Kidney epithelial cell (primary cell): Measurements from ENCODE around the gene STIM1. TPM values are rescaled to one million over a fixed set of nuclear protein-coding genes. Genes with fewer than 3 reads are reported as not detected.
A peak's percentile ranks its signal among the peaks of the same experiment; 100 is the strongest.

Experiments used
- DNase-seq: peaks from one replicate; pipeline ENCODE4 v3.0.0-alpha.2; 2010; ENCODE audit warnings: low read depth
- H3K27me3 ChIP-seq: 2 replicates; pipeline ENCODE4 v1.6.0; 2011; ENCODE audit warnings: low read length; ENCODE audit not compliant: control insufficient read depth, insufficient read depth
- H3K36me3 ChIP-seq: 2 replicates; pipeline ENCODE4 v1.5.1; 2011; ENCODE audit warnings: low read length; ENCODE audit not compliant: control insufficient read depth, insufficient read depth
- H3K4me3 ChIP-seq: 2 replicates; pipeline ENCODE4 v1.5.1; 2011; ENCODE audit warnings: low read depth, mild to moderate bottlenecking, control low read depth, low read length
- total RNA-seq: library from RNA; depleted of rRNA; stranded (reverse); fragments of >200 nt; gene quantifications from 2 replicates; pipeline ENCODE4 v1.2.3, GENCODE V29; 2015
- TF ChIP-seq, protein P1 (sequence below): IDR thresholded peaks from 2 replicates; pipeline ENCODE4 v1.5.1; 2011; ENCODE audit warnings: mild to moderate bottlenecking, moderate library complexity, low read length, control low read depth, inconsistent platforms; ENCODE audit not compliant: insufficient read depth, poor library complexity, severe bottlenecking

STIM1 gene
- total RNA-seq, 1 donor from 2014 or later: 25.4 TPM

DNA sequence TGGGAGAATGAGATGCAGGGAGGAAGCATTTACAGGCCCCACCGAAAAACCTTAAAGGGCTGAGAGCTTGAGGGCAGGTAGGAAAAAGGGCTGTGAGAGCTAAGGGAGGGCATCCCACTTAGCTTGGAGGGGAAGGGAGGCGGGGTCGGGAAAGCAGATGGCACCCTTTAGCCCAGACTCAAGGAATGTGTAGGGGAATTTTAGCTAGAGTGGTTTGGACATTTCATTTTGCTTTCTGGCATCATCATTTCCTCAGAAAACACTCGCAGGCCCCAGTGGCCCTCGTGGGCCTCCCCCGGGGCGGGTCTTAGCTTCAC is 846 bp upstream of the STIM1 start:
- H3K4me3 ChIP-seq: no peak overlapping the region
- no peaks in the 10 kb centered on the region for H3K27me3 ChIP-seq
- no peak for DNase-seq
- TF ChIP-seq, protein P1, sequence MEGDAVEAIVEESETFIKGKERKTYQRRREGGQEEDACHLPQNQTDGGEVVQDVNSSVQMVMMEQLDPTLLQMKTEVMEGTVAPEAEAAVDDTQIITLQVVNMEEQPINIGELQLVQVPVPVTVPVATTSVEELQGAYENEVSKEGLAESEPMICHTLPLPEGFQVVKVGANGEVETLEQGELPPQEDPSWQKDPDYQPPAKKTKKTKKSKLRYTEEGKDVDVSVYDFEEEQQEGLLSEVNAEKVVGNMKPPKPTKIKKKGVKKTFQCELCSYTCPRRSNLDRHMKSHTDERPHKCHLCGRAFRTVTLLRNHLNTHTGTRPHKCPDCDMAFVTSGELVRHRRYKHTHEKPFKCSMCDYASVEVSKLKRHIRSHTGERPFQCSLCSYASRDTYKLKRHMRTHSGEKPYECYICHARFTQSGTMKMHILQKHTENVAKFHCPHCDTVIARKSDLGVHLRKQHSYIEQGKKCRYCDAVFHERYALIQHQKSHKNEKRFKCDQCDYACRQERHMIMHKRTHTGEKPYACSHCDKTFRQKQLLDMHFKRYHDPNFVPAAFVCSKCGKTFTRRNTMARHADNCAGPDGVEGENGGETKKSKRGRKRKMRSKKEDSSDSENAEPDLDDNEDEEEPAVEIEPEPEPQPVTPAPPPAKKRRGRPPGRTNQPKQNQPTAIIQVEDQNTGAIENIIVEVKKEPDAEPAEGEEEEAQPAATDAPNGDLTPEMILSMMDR: no peak
- no peaks in the 10 kb centered on the region for H3K36me3 ChIP-seq

DNA sequence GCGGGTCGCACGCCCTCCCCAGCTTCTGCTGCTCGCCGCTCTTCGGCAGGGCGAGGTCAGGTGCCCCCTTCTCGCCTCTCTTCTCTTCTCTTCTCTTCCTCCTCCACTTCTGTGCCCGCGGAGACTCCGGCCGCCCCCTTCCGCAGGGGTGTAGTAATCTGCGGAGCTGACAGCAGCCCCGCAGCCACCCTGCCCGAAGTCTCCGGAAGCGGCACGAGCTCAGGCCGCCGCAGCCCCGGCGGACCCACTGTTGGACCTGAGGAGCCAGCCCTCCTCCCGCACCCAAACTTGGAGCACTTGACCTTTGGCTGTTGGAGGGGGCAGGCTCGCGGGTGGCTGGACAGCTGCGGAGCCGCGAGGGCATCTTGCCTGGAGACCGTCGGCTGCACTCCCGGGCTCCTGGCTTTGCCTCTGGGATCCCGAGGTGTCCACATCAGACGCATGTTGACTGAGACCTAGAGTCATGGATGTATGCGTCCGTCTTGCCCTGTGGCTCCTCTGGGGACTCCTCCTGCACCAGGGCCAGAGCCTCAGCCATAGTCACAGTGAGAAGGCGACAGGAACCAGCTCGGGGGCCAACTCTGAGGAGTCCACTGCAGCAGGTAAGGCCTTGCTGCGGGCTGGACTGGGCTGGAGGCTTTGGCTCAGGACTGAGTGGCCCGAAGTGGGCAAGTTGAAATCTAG is 486 bp downstream of the STIM1 start:
- Histone ChIP-seq H3K4me3 (peak overlapping the region; percentile 88), H3K36me3 (no peaks in the 10 kb centered on the region), H3K27me3 (no peaks in the 10 kb centered on the region)
- TF ChIP-seq, protein P1: no peak
- DNase-seq: no peak

DNA sequence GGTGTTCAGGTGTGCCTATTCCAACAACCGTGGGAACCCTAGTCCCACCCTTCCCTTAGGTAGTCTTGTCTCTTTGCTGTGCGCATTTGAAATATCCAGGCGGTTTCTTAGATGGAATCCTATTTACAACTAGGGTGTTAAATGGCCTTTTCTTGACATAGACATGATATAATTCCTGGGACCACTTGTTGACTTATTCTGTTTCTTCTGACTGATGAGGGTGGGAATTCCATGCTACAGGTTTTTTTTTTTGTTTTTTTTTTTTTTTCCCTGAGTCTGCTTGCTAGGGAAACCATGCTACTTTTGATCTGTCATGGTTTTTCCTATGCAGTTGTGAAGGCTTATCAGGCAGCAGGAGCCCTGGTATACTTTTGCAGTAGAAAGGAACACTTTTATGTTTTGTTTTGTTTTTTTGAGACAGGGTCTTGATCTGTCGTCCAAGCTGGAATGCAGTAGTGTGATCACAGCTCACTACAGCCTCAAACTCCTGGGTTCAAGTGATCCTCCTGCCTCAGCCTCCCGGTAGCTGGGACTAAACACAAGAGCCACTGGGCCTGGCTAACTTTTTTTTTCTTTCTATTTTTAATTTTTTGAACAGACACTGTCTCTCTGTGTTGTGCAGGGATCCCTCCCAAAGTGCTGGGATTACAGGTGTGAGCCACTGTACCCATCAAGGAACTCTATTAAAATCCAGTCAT is 1.5 kb downstream of the STIM1 start:
- Histone ChIP-seq H3K27me3 (no peaks in the 10 kb centered on the region), H3K36me3 (no peaks in the 10 kb centered on the region), H3K4me3 (peak overlapping the region; percentile 88)
- TF ChIP-seq, protein P1: no peak
- no peak for DNase-seq

DNA sequence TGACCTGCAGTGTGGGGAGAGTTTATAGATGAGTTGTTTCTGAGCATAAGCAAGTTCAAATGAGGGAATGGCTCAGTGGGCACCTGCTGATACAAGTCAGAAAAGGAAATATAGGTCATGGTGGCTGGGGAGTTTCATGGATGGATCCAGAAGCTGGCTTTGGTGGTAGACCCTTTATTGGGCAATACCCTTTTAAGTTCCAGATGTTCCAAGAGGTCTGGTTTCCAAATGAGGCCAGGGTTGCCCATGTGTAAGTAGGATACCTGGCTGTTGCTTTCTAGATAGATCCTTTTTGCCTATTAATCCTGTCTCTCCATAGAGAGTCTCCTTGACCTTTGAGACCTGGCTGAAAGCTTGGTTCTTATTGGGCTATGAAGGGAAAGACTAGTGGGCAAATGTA is 2.2 kb downstream of the STIM1 start:
- TF ChIP-seq, protein P1: no peak
- no peaks in the 10 kb centered on the region for H3K36me3 ChIP-seq
- no peaks in the 10 kb centered on the region for H3K27me3 ChIP-seq
- H3K4me3 ChIP-seq: no peak overlapping the region
- DNase-seq: no peak

DNA sequence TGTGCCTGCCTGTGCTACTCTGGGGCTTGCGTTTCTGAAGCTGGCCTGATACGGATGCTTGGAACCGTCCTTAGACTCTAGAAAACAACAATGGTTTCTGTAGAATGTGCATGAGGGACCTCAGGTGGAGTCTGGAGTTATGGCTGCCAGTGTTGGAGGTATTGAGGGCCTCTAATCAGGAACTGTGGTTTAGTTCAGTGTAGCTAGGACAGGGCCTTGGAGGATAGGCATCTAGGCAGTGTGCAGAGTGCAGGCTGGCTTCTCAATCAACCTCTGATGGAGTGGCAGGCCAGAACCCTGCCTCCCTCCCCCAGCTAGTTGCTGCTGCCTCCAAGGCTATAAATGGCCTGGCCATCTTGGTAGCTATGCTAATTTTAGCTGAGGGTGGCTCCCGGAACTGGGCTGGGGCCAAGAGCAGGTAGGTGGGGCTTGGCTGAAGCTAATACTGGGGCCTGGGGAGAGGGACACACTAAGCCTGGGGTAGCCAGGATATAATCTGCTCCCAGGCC is 4.0 kb downstream of the STIM1 start:
- TF ChIP-seq, protein P1: no peak
- no peaks in the 10 kb centered on the region for H3K36me3 ChIP-seq
- DNase-seq: no peak
- H3K27me3 ChIP-seq: no peaks in the 10 kb centered on the region
- no peak overlapping the region for H3K4me3 ChIP-seq
